Measurements from ENCODE around the gene NNMT. TPM values are rescaled to one million over a fixed set of nuclear protein-coding genes. Genes with fewer than 3 reads are reported as not detected.

The NNMT gene
- total and polyA plus RNA-seq, 2 donors (not counting 3 experiments of a cell fraction or from before 2014, with no cell fraction given): 330 to 454 TPM

GRCh38 chr11:114273890-114274635, 22.1 kb upstream of the NNMT start:
- H3K79me2 ChIP-seq (ENCODE audit: control insufficient read depth, insufficient read depth, low read length): no peaks in the 10 kb centered on the region
- no TSS peak for BruUV-seq (replicated peaks)
- H3K27me3 ChIP-seq (ENCODE audit: control insufficient read depth in 2 of 2, insufficient read depth in 2 of 2, low read length in 2 of 2): peaks cover 26 to 41% of the 10 kb centered on the region in 2 experiments
- DNase-seq (ENCODE audit: low read depth, low spot score): no peak
- H3K36me3 ChIP-seq (ENCODE audit: control insufficient read depth in 2 of 2, extremely low read depth in 1 of 2, insufficient read depth in 2 of 2, low read length in 2 of 2): no peaks in the 10 kb centered on the region
- no peak overlapping the region for H3K4me3 ChIP-seq (replicated peaks in 1 of 3; ENCODE audit: insufficient read depth in 1 of 3, low read depth in 1 of 3, low read length in 3 of 3)
- no peak for FAIRE-seq
- no peaks in the 10 kb centered on the region for H4K20me1 ChIP-seq (replicated peaks; ENCODE audit: control insufficient read depth, extremely low read depth, insufficient read depth, low read length)
- no peak overlapping the region for H3K9ac ChIP-seq (replicated peaks; ENCODE audit: extremely low read depth, insufficient read depth, low read length)
- H3K4me2 ChIP-seq (ENCODE audit: insufficient read depth, low read length): no peak overlapping the region
- CTCF ChIA-PET: interaction anchor here (0.6 to 0.8 kb wide), 2 partner anchors 13 to 282 kb away, joined by 3 read pairs; no protein-coding TSS in a partner anchor
- H3K27ac ChIP-seq (ENCODE audit: insufficient read depth, low read depth, low read length): no peak overlapping the region
- H2AFZ ChIP-seq (ENCODE audit: low read depth, low read length): no peak overlapping the region
- H3K9me3 ChIP-seq (replicated peaks; ENCODE audit: control insufficient read depth, insufficient read depth, low read length): no peaks in the 10 kb centered on the region
- H3K9me1 ChIP-seq (replicated peaks; ENCODE audit: control insufficient read depth, extremely low read depth, insufficient read depth, low read length): no peaks in the 10 kb centered on the region
- dilution Hi-C loops (cut with MboI; ENCODE audit: extremely low pct_ligation_motif_present, low sequenced_read_pairs) (loop anchor here (25.0 kb wide), 1 partner anchor 237 kb away; no protein-coding TSS in a partner anchor), intact Hi-C loops (cut with micrococcal nuclease) (no loop called here)
- H3K4me1 ChIP-seq (ENCODE audit: control insufficient read depth, extremely low read depth, insufficient read depth, low read length): no peaks in the 10 kb centered on the region
- POLR2A ChIA-PET: no interaction called here
- no peak for TF ChIP-seq JUN (IDR thresholded peaks at IDR 0.05; ENCODE audit: borderline replicate concordance, insufficient read depth, insufficient read length, low read depth)

GRCh38 chr11:114274637-114275036, 21.6 kb upstream of the NNMT start:
- Histone ChIP-seq H3K4me2 (ENCODE audit: insufficient read depth, low read length) (no peak overlapping the region), H3K9ac (replicated peaks; ENCODE audit: extremely low read depth, insufficient read depth, low read length) (no peak overlapping the region), H3K27ac (ENCODE audit: insufficient read depth, low read depth, low read length) (no peak overlapping the region), H4K20me1 (replicated peaks; ENCODE audit: control insufficient read depth, extremely low read depth, insufficient read depth, low read length) (no peaks in the 10 kb centered on the region), H3K4me3 (replicated peaks in 1 of 3; ENCODE audit: insufficient read depth in 1 of 3, low read depth in 1 of 3, low read length in 3 of 3) (no peak overlapping the region), H3K4me1 (ENCODE audit: control insufficient read depth, extremely low read depth, insufficient read depth, low read length) (no peaks in the 10 kb centered on the region), H2AFZ (ENCODE audit: low read depth, low read length) (no peak overlapping the region), H3K9me1 (replicated peaks; ENCODE audit: control insufficient read depth, extremely low read depth, insufficient read depth, low read length) (no peaks in the 10 kb centered on the region), H3K79me2 (ENCODE audit: control insufficient read depth, insufficient read depth, low read length) (no peaks in the 10 kb centered on the region), H3K27me3 (ENCODE audit: control insufficient read depth in 2 of 2, insufficient read depth in 2 of 2, low read length in 2 of 2) (peaks cover 22 to 37% of the 10 kb centered on the region in 2 experiments), H3K36me3 (ENCODE audit: control insufficient read depth in 2 of 2, extremely low read depth in 1 of 2, insufficient read depth in 2 of 2, low read length in 2 of 2) (no peaks in the 10 kb centered on the region), H3K9me3 (replicated peaks; ENCODE audit: control insufficient read depth, insufficient read depth, low read length) (no peaks in the 10 kb centered on the region)
- CTCF ChIA-PET: interaction anchor here (0.8 kb wide), 1 partner anchor 13 kb away, joined by 3 read pairs; no protein-coding TSS in a partner anchor
- FAIRE-seq: no peak
- no peak for TF ChIP-seq MAX (IDR thresholded peaks at IDR 0.05; ENCODE audit: insufficient read depth, insufficient read length)
- TF ChIP-seq POLR2A (IDR thresholded peaks at IDR 0.05; ENCODE audit: low read depth, low read length): no peak
- no peak for TF ChIP-seq FOS (IDR thresholded peaks at IDR 0.05; ENCODE audit: borderline replicate concordance, insufficient read depth, low read length)
- TF ChIP-seq JUN (IDR thresholded peaks at IDR 0.05; ENCODE audit: borderline replicate concordance, insufficient read depth, insufficient read length, low read depth): no peak
- no peak for TF ChIP-seq POLR2AphosphoS5 (IDR thresholded peaks at IDR 0.05; ENCODE audit: insufficient read depth, low read depth, low read length)
- no peak for TF ChIP-seq EZH2 (IDR thresholded peaks at IDR 0.05; ENCODE audit: borderline replicate concordance, low read depth, low read length, severe bottlenecking)
- TF ChIP-seq GATA2 (IDR thresholded peaks at IDR 0.05; ENCODE audit: insufficient read depth, insufficient read length, low read depth, low read length): no peak
- no peak for TF ChIP-seq CTCF (IDR thresholded peaks at IDR 0.05; ENCODE audit: extremely low read depth in 1 of 2, insufficient read depth in 1 of 2, low read depth in 1 of 2, low read length in 2 of 2)
- TF ChIP-seq MYC (IDR thresholded peaks at IDR 0.05; ENCODE audit: low read depth, low read length): no peak
- POLR2A ChIA-PET: no interaction called here
- intact Hi-C loops (cut with micrococcal nuclease) (no loop called here), dilution Hi-C loops (cut with MboI; ENCODE audit: extremely low pct_ligation_motif_present, low sequenced_read_pairs) (loop anchor here (25.0 kb wide), 1 partner anchor 237 kb away; no protein-coding TSS in a partner anchor)
- no peak for DNase-seq (ENCODE audit: low read depth, low spot score)
- BruUV-seq (replicated peaks): no TSS peak

All from endothelial cell of umbilical vein (primary cell).